DMS53 treated with DMSO at 0.1 percent for 48 hours (cell line): Measurements from ENCODE around the gene DSTN.
A peak's percentile ranks its signal among the peaks of the same experiment; 100 is the strongest.
"Not testable (repeated sequence)": the region's sequence is repeated elsewhere in the genome, so short reads cannot be mapped to it uniquely, and the experiment has no call there.

Experiments used
- DNase-seq: peaks from one replicate; lab custom pipeline; 2025; ENCODE audit not compliant: unreplicated experiment; lab: John Stamatoyannopoulos, UW

Gene DSTN

DNA sequence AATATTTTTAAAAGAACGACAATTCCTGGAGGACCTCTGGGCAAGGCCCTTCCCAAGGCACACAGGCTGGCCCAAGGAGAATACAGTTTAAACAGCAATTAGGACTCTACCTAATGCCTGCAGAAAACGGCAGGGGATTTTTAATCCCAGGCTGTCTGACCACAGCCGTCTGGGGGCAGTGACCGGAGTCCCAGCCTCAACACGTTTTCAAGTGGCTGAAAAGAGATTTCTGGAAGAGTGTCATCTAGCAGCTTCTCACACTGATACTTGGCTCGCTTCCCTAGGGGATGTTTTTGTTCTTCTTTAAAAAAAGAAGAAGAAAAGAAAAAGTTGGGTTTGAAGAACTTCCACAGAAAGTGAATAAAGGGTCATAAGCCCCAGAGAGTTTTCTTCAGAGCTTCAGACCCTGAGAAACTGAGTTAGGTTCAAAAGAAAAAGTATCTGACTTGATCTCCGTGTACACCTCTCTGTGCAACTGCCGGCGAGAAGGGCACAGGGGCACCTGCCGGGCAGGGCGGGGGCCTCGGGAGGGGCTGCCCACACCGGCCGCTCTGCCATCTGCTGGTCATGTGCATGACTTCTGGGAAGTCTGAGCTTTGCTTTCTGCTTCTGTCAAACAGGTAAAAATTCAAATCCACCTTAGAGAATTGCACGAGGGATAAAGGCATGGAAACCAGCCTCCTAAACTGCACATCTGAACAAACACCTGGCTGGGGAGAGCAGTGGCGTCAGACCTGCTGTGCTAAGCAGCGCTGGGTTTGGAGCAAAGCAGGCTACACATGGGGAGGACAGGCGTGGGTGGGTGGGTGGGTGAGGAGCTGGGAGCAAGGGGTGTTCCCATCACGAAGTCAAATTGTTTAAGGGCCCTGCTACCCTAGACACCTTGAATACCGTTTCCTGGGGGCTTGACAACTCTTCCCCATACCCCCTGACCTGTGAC lies 79.2 kb downstream of the DSTN start:
- peak; percentile 22 for DNase-seq

GRCh38 chr20:17650301-17651128 lies 80.6 kb downstream of the DSTN start:
- DNase-seq, result no peak

- no peak for DNase-seq
These were observed 81.4 kb downstream of the DSTN start for GRCh38 chr20:17651129-17651759.

- peak; percentile 9 for DNase-seq
These were observed 82.0 kb downstream of the DSTN start for GRCh38 chr20:17651760-17652388.

DNA sequence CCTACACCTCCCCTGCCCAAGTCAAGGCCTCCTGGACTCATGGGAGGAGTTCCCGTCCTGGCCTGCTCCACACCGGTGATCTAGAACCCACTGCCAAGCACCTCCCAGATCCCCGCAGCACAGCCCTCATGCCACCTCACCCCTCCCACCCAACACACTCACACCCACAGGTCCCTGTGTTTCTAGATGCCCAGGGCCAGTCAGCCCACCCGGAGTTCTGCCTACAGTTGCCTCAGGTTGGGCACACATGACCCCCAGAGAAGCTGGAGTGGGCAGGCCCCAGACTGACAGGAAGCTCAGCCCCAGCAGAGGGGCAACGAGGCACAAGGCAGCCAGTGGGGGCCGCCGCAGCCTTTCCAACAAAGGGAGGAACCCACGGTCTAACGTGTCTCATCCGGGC lies 82.5 kb downstream of the DSTN start:
- DNase-seq, result no peak

DNA sequence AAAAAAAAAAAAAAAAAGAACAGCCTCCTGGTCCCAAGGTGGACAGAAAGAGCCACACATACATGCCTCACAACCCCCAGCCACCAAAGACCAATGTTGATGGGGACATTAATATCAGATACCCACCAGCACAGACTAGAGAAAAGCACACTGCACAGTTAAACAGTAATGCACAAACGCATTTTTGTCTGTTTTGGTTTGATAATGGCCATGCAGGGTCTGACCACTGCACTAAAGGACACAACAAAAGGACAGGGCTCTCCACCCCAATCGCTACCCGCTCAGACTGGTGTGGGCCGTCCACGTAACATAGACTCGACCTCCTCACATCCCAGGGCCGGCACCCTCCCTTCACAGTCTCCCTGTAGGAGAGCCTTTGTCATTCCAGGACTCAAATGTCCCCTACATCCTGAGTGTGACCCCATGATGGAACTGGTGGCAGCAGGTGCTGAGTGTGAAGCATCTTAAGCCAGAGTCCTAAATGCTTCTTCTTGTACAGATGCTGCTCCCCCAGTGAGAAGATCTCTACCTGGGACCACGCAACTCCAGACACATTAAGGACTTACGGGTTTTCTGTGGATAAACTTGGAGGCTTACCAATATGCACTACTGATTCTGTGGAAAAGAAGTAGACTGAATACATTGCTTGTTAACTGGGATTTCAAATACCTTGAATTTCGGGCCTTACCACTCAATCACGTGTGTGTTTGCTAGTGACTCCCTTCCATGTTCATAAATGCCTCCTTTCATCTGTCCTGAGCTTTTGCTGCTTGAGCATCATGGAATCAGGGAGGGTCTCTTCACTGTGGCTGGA lies 84.2 kb downstream of the DSTN start:
- DNase-seq, result no peak

- peak; percentile 2 for DNase-seq
These were observed 84.9 kb downstream of the DSTN start for GRCh38 chr20:17654649-17655285.

GRCh38 chr20:17655286-17655651 lies 85.4 kb downstream of the DSTN start:
- no peak for DNase-seq

- no peak for DNase-seq
These were observed 86.1 kb downstream of the DSTN start for GRCh38 chr20:17655865-17656479.

- DNase-seq, result no peak
These were observed 87.4 kb downstream of the DSTN start for GRCh38 chr20:17657079-17657825.

DNA sequence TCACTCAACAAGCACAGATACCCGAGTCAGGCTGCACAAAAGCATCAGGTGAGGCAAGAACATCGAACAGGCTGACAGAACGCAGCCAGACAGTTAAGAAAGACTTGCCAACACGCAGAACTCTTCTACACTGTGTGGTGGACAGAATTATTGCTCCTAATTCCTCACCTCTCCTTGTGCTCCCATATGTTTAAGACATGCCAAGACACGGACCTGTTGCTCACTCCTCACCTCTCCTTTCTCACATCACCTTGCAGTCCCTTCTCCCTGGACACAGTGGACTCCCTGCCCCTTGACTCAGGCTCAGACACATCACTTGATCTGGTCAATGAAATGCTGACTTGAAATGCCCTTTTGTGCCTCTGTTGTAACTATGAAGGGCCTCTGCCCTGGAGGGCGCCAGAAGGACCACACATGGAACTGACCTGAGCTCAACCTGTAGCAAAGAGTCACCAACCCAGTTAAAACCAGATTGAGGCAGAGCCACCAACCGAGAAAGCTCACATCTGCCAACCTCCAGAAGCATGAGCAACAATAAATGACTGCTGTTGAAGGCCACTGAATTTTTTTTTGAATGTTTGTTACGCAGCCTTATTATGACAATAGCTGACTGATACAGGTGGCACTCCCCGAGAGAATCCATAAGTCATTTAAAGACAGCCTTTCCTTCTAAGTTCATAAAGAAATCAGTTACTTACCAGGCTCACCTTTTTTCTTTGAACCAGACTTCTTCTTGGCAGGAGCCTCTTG lies 88.2 kb downstream of the DSTN start:
- DNase-seq, result no peak

DNA sequence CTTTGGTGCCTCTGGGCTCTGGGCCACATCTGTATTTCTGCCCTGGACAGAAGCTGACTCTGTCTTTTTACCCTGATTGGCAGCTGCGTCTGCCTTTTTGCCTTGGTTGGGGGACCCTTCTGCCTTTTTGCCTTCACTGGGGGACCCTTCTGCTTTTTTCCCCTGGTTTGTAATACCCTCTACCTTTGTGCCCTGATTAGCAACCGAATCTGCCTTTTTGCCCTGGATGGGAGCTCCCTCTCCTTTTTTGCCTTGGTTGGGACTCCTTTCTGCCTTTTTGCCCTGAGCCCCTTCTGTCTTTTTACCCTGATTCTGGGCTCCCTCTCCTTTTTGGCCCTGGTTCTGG lies 88.7 kb downstream of the DSTN start:
- no peak for DNase-seq

- not testable (repeated sequence) for DNase-seq
These were observed 89.5 kb downstream of the DSTN start for GRCh38 chr20:17659344-17659743.
